T-helper 2 cell (primary cell): ENCODE data around the gene GRIA3.
A peak's percentile ranks its signal among the peaks of the same experiment; 100 is the strongest.

Experiments used
- DNase-seq, 5 experiments: peaks; one replicate each; pipeline versions ENCODE4 v3.0.0 to v3.0.0-alpha.2; 2012 to 2022

Gene GRIA3

GRCh38 chrX:123199338-123199737 is 15.3 kb downstream of the GRIA3 start:
- DNase-seq, result no peak

GRCh38 chrX:123201720-123202119 is 17.6 kb downstream of the GRIA3 start:
- DNase-seq, result no peak

GRCh38 chrX:123202523-123202922 is 18.4 kb downstream of the GRIA3 start:
- DNase-seq, result no peak

GRCh38 chrX:123203772-123204171 is 19.7 kb downstream of the GRIA3 start:
- DNase-seq, result no peak

- DNase-seq, result no peak
Measured at GRCh38 chrX:123206176-123206575, 22.1 kb downstream of the GRIA3 start.

- no peak for DNase-seq
Measured at GRCh38 chrX:123210252-123210651, 26.2 kb downstream of the GRIA3 start.

- DNase-seq, result no peak
Measured at GRCh38 chrX:123215397-123216089, 31.5 kb downstream of the GRIA3 start.

GRCh38 chrX:123217077-123217476 is 33.0 kb downstream of the GRIA3 start:
- DNase-seq, result no peak

GRCh38 chrX:123217728-123218127 is 33.6 kb downstream of the GRIA3 start:
- no peak for DNase-seq

- no peak for DNase-seq
Measured at GRCh38 chrX:123219916-123220315, 35.8 kb downstream of the GRIA3 start.

GRCh38 chrX:123222920-123223319 is 38.8 kb downstream of the GRIA3 start:
- no peak for DNase-seq

- no peak for DNase-seq
Measured at GRCh38 chrX:123223409-123223808, 39.3 kb downstream of the GRIA3 start.

GRCh38 chrX:123223859-123224258 is 39.8 kb downstream of the GRIA3 start:
- peak in 1 of 5 experiments; percentile 1 for DNase-seq

GRCh38 chrX:123230798-123231197 is 46.7 kb downstream of the GRIA3 start:
- DNase-seq, result no peak

GRCh38 chrX:123236859-123237258 is 52.8 kb downstream of the GRIA3 start:
- DNase-seq, result no peak

GRCh38 chrX:123237271-123237670 is 53.2 kb downstream of the GRIA3 start:
- no peak for DNase-seq

GRCh38 chrX:123254457-123254856 is 70.4 kb downstream of the GRIA3 start:
- no peak for DNase-seq

GRCh38 chrX:123256378-123256777 is 72.3 kb downstream of the GRIA3 start:
- DNase-seq, result no peak

- DNase-seq, result no peak
Measured at GRCh38 chrX:123260920-123261418, 76.9 kb downstream of the GRIA3 start.

- no peak for DNase-seq
Measured at GRCh38 chrX:123263270-123263669, 79.2 kb downstream of the GRIA3 start.

- DNase-seq, result no peak
Measured at GRCh38 chrX:123263747-123264146, 79.7 kb downstream of the GRIA3 start.

- DNase-seq, result no peak
Measured at GRCh38 chrX:123267220-123267619, 83.1 kb downstream of the GRIA3 start.

- DNase-seq, result no peak
Measured at GRCh38 chrX:123271902-123272301, 87.8 kb downstream of the GRIA3 start.

- no peak for DNase-seq
Measured at GRCh38 chrX:123272630-123273029, 88.6 kb downstream of the GRIA3 start.

- no peak for DNase-seq
Measured at GRCh38 chrX:123274796-123275195, 90.7 kb downstream of the GRIA3 start.
